Measurements from ENCODE around the gene AAK1. TPM values are rescaled to one million over a fixed set of nuclear protein-coding genes. Genes with fewer than 3 reads are reported as not detected.
A peak's percentile ranks its signal among the peaks of the same experiment; 100 is the strongest.
"Not testable (repeated sequence)": the region's sequence is repeated elsewhere in the genome, so short reads cannot be mapped to it uniquely, and the experiment has no call there.

Gene AAK1
- total RNA-seq, 2 experiments from 2014 or later = 119 to 121 TPM

DNA sequence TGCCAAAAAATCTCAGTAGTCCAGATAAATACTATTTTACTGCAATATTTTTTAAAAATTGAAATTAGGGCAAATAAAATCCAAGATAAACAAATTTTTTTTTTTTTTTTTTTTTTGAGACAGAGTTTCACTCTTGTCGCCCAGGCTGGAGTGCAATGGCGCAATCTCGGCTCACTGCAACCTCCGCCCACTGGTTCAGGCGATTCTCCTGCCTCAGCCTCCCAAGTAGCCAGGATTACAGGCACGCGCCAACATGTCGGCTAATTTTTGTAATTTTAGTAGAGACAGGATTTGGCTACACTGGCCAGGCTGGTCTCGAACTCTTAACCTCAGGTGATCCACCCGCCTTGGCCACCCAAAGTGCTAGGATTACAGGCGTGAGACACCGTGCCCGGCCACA lies 68.2 kb downstream of the AAK1 start:
- CTCF ChIA-PET = not testable (repeated sequence)

DNA sequence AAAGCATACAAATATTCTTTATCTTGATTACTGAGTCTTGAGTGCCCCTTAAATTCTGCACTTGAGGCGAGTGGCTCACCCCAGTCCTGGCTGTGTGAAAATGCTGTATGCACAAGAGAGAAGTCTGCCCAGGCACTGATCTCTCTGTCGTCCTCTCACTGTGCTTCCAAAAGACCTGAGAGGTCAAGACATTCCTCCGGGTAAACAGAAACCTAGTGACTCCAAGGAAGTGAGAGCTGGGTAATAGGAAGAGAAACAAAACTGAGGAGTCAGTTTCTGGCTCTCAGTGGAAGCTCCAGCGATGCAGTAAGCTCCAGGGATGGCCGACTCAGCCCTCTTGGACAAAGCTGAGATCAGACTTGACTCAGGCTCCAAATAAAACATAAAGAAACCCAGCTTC lies 70.9 kb downstream of the AAK1 start:
- Mint-ChIP-seq H3K27ac (peak overlapping the region; percentile 62), H3K4me3 (no peak overlapping the region), H3K27me3 (no peaks in the 10 kb centered on the region), H3K36me3 (ENCODE audit: low read depth) (peaks cover 11% of the 10 kb centered on the region), H3K9me3 (no peaks in the 10 kb centered on the region), H3K4me1 (peaks cover 50% of the 10 kb centered on the region)
- DNase-seq = no peak
- CTCF ChIA-PET = interaction anchor here (0.6 to 2.3 kb wide), 7 partner anchors 8 to 206 kb away, joined by 3 to 10 read pairs (median 4); no protein-coding TSS in a partner anchor
- POLR2A ChIA-PET = interaction anchor here (0.6 kb wide), 1 partner anchor 9 kb away, joined by 9 read pairs; no protein-coding TSS in a partner anchor

More for the DNA sequence above, 68.2 kb downstream of the AAK1 start:
- H3K4me3 Mint-ChIP-seq, H3K27me3 Mint-ChIP-seq, DNase-seq, H3K9me3 Mint-ChIP-seq, POLR2A ChIA-PET, H3K27ac Mint-ChIP-seq: not testable (repeated sequence)
- peaks cover 54% of the 10 kb centered on the region for H3K4me1 Mint-ChIP-seq
- peaks cover 20% of the 10 kb centered on the region for H3K36me3 Mint-ChIP-seq (ENCODE audit: low read depth)

DNA sequence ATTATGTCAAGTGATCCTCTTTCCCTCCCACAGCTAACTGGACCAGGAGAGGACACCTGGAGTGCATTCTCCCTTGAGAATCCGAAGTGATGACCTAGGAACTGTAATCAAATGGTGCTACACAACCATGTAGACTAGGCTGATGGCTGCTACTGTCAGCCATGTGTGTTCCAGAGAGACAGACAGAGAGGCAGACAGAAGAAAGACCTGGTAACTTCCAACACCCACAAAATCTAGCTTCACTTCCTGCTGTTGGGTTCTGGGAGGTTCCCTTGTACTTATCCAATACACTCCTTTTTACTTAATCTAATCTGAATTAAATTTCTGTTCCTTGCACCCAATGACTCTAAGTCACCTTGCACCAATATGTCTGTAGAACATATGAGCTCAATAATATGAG lies 72.3 kb downstream of the AAK1 start:
- Mint-ChIP-seq H3K4me1 (peaks cover 54% of the 10 kb centered on the region), H3K9me3 (no peaks in the 10 kb centered on the region), H3K4me3 (no peak overlapping the region), H3K27ac (no peak overlapping the region), H3K27me3 (no peaks in the 10 kb centered on the region), H3K36me3 (ENCODE audit: low read depth) (peaks cover 11% of the 10 kb centered on the region)
- POLR2A ChIA-PET = no interaction called here
- CTCF ChIA-PET = interaction anchor here (0.6 to 3.6 kb wide), 5 partner anchors 10 to 116 kb away, joined by 3 to 20 read pairs (median 3); no protein-coding TSS in a partner anchor
- no peak for DNase-seq

DNA sequence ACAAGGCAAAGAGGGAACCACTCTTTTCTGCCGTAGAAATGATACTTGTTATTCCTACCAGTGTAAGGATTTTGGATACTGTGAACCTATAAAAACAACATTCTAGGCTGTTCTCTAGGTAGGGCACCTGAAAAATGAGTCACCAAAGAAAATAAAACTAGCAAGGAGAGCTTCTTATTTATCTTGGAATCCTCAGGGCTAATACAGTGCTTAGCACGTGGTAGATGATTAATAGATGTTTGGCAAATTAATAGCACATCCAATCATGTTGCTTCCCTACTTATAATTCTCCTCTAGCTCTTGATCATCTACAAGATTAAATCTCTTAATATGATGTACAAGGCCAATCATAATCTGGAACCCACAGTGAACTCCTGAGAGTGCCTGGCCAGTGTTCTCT lies 73.1 kb downstream of the AAK1 start:
- Mint-ChIP-seq H3K4me1 (peaks cover 60% of the 10 kb centered on the region), H3K9me3 (no peaks in the 10 kb centered on the region), H3K27me3 (no peaks in the 10 kb centered on the region), H3K27ac (no peak overlapping the region), H3K36me3 (ENCODE audit: low read depth) (peaks cover 13% of the 10 kb centered on the region), H3K4me3 (no peak overlapping the region)
- no peak for DNase-seq
- POLR2A ChIA-PET = no interaction called here
- CTCF ChIA-PET = interaction anchor here (0.5 to 3.6 kb wide), 2 partner anchors 11 to 36 kb away, joined by 3 to 20 read pairs; no protein-coding TSS in a partner anchor

DNA sequence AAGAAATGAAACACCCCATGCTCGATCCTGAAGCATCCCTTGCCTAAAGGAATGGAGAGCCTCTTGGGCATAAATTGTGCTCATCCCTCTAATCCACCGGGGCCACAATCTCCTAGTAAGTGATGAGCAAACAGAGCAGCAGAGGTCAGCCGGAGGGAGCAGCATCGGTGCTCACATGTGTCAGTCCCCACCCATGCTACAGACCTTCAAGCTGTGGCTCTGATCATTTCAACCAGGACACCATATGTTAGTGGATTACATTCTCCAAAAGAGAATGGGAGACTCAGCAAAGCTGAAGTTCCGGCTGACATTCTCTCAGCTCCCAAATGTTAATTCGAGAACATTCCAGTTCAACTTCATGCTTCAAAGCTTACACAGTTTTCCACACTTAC lies 75.6 kb downstream of the AAK1 start:
- H3K27me3 Mint-ChIP-seq = no peaks in the 10 kb centered on the region
- H3K4me1 Mint-ChIP-seq = peaks cover 72% of the 10 kb centered on the region
- H3K9me3 Mint-ChIP-seq = no peaks in the 10 kb centered on the region
- no peak overlapping the region for H3K27ac Mint-ChIP-seq
- peaks cover 14% of the 10 kb centered on the region for H3K36me3 Mint-ChIP-seq (ENCODE audit: low read depth)
- DNase-seq = no peak
- POLR2A ChIA-PET = no interaction called here
- CTCF ChIA-PET = no interaction called here
- no peak overlapping the region for H3K4me3 Mint-ChIP-seq

DNA sequence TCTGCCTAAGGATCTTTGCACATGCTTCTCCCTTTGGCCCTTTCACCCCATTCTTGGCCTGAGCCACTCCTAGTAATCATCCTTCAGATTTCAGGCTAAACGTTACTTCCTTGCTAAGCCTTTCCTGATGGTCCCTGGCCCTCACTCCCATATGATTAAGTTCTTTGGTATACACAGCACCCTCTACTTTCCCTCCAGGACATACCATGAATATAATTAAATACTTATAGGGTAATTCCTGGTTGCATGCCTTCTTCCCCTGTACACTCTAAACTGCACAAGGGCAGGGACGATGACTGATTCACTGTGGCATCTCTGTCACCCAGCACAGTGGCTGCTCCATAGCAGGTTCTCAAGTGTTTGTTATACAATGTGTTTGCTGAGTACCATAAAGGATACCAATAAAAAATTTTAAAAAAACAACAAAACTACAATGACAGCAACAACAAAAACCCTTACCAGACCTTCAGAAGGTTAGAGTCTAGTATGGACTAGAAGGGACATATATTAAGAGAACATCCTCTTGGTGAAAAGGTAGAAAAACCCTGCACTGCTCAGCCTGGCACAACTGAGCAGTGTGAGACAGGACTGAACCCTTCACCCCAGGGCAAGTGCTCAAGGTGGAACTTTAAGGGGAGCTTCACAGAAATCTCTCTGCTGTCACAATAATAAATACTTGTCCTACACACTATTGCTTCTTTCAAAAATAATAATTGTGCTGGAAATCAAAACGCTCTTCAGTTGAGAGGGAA lies 76.2 kb downstream of the AAK1 start:
- ChIA-PET POLR2A (interaction anchor here (0.7 kb wide), 1 partner anchor 32 kb away, joined by 3 read pairs; no protein-coding TSS in a partner anchor), CTCF (interaction anchor here (1.1 to 2.4 kb wide), 7 partner anchors 52 to 157 kb away, joined by 3 to 9 read pairs (median 5); no protein-coding TSS in a partner anchor)
- Mint-ChIP-seq H3K9me3 (no peaks in the 10 kb centered on the region), H3K4me1 (peaks cover 69% of the 10 kb centered on the region), H3K4me3 (no peak overlapping the region), H3K36me3 (ENCODE audit: low read depth) (peaks cover 14% of the 10 kb centered on the region), H3K27ac (no peak overlapping the region), H3K27me3 (no peaks in the 10 kb centered on the region)
- DNase-seq = no peak

DNA sequence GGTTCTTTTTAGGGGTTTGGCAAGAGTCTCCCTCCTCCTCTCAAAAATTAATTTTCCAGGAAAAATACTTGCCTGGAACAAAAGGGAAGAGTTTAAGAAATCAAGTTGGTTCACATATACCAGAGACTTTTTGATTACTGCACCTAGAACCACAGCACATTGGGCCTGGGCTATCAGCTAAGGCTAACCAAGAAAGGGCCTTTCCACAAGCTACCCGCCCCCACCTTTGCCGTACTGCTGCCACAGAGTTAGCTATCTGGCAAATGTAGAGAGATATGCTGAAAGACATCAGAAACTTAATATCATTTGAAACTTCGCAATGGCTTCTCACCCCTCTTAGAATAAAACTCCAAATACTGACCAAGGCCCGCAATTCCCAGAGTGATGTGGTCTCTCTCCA lies 76.9 kb downstream of the AAK1 start:
- Mint-ChIP-seq H3K4me3 (no peak overlapping the region), H3K27me3 (no peaks in the 10 kb centered on the region)
- CTCF ChIA-PET = interaction anchor here (1.1 to 2.4 kb wide), 11 partner anchors 10 to 158 kb away, joined by 3 to 10 read pairs (median 5); no protein-coding TSS in a partner anchor

DNA sequence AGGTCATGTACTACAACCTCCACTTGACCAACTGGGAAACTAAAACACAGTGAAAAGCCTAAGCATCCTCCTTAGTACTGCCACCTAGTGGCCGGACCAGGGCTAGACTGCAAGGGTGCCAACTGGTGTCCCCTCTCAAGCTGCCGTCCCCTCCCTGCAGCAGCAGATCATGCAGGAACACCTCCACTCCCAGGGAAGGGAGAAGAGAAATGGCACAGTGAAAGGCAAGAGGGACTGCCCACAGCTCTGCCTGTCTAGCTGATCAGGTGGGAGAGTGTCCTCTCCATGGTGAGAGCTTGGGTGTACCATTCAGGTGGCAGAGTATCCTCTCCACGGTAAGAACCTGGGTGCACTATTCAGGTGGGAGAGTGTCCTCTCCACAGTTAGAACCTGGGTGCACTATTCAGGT lies 78.1 kb downstream of the AAK1 start:
- peaks cover 65% of the 10 kb centered on the region for H3K4me1 Mint-ChIP-seq

More for the DNA sequence above, 76.9 kb downstream of the AAK1 start:
- Mint-ChIP-seq H3K9me3 (no peaks in the 10 kb centered on the region), H3K4me1 (peaks cover 70% of the 10 kb centered on the region), H3K27ac (no peak overlapping the region), H3K36me3 (ENCODE audit: low read depth) (peaks cover 14% of the 10 kb centered on the region)
- DNase-seq = no peak
- POLR2A ChIA-PET = interaction anchor here (0.7 to 1.0 kb wide), 2 partner anchors 20 to 31 kb away, joined by 3 read pairs; no protein-coding TSS in a partner anchor

DNA sequence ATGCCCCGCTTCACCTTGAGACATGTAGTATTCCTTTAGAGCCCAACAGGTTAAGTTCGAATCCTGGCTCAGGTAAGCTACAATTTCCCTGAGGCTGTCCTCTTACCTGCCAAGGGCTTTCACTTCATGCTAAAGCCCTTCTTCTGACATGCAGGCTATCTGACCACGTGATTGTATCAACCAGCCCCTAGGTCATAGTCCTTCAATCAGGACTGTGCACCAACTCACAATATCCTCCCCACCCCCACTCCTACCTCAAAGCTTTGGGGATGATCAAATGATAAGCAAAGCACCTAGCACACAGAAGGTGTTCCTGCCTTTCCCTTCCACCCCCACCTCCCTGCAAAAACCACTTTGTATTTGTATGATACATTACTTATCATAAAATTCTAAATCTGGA lies 78.9 kb downstream of the AAK1 start:
- POLR2A ChIA-PET = interaction anchor here (0.6 kb wide), 1 partner anchor 72 kb away, joined by 3 read pairs; no protein-coding TSS in a partner anchor
- DNase-seq = peak; percentile 17
- Mint-ChIP-seq H3K9me3 (no peaks in the 10 kb centered on the region), H3K27me3 (no peaks in the 10 kb centered on the region), H3K4me3 (no peak overlapping the region), H3K4me1 (peaks cover 66% of the 10 kb centered on the region), H3K27ac (peak overlapping the region; percentile 22), H3K36me3 (ENCODE audit: low read depth) (peaks cover 13% of the 10 kb centered on the region)
- CTCF ChIA-PET = interaction anchor here (0.6 to 2.4 kb wide), 20 partner anchors 8 to 186 kb away, joined by 3 to 10 read pairs (median 4); partner anchors contain the start of gene NFU1

More for the DNA sequence above, 78.1 kb downstream of the AAK1 start:
- Mint-ChIP-seq H3K9me3 (no peaks in the 10 kb centered on the region), H3K36me3 (ENCODE audit: low read depth) (peaks cover 13% of the 10 kb centered on the region), H3K27me3 (no peaks in the 10 kb centered on the region), H3K27ac (no peak overlapping the region), H3K4me3 (no peak overlapping the region)
- ChIA-PET POLR2A (no interaction called here), CTCF (interaction anchor here (0.6 to 2.4 kb wide), 33 partner anchors 8 to 763 kb away, joined by 3 to 10 read pairs (median 4); partner anchors contain the start of gene NFU1)
- DNase-seq = peak; percentile 74

DNA sequence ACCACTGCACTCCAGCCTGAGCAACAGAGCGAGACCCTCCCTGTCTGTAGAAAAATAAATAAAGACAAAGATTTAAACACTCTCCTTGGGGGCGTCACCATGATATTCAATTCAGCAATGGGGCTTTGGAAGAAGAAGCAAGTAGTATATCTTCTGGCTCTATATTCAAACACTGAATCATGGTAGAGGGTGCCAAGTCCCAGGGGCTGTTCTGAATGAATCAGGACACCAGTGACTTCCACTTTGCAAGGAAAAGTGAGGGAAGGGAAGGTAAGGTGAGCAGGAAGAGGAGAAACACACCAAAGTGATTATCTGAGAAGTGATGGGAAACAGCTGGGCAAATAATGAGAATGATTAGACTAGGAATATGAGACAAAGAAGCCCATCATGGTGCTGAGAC lies 80.5 kb downstream of the AAK1 start:
- ChIA-PET CTCF (interaction anchor here (2.1 to 2.2 kb wide), 2 partner anchors 8 to 153 kb away, joined by 6 to 9 read pairs; no protein-coding TSS in a partner anchor), POLR2A (no interaction called here)
- Mint-ChIP-seq H3K4me3 (no peak overlapping the region), H3K36me3 (ENCODE audit: low read depth) (peaks cover 9% of the 10 kb centered on the region), H3K4me1 (peaks cover 61% of the 10 kb centered on the region), H3K27ac (peak overlapping the region; percentile 74), H3K9me3 (no peaks in the 10 kb centered on the region), H3K27me3 (no peaks in the 10 kb centered on the region)
- DNase-seq = no peak

DNA sequence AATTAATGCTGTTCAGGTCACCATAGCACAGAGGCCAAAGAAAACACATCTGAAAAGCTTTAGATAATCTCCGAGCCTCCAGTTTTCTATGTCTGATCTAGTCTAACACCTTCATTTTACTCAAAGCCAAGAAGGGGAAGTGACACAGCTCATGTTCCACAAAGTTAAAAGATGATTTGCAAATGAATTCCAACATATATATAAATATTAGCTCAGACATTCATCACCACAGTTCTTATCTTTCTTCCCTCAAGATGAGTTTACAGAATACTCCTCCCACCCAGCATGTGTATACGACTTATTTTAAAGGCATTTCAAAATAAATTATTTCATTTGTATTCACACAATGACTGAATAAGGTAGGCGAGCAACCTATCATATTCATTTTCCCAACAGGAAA lies 82.4 kb downstream of the AAK1 start:
- Mint-ChIP-seq H3K9me3 (no peaks in the 10 kb centered on the region), H3K4me3 (no peak overlapping the region), H3K27me3 (no peaks in the 10 kb centered on the region), H3K4me1 (peaks cover 56% of the 10 kb centered on the region), H3K27ac (no peak overlapping the region), H3K36me3 (ENCODE audit: low read depth) (peaks cover 18% of the 10 kb centered on the region)
- ChIA-PET CTCF (interaction anchor here (0.8 to 1.2 kb wide), 4 partner anchors 12 to 164 kb away, joined by 3 to 4 read pairs (median 3); no protein-coding TSS in a partner anchor), POLR2A (no interaction called here)
- DNase-seq = no peak

DNA sequence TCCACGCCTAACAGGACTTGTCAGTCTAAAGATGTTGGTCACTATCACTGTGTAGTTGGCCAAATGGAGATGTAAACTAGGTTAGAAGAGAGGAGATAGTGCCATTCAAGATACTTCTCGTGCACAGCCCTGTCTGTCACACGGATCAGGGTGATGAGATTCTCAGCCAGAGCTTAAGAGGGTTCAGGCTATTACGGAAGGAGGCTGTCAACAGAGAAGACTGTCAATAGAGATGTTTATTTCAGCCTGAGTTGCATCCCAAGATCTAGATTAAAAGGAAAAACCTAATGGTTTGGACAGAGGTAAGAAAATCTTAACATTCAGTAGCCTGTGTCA lies 83.4 kb downstream of the AAK1 start:
- Mint-ChIP-seq H3K36me3 (ENCODE audit: low read depth) (peaks cover 21% of the 10 kb centered on the region), H3K4me1 (peaks cover 55% of the 10 kb centered on the region), H3K27ac (no peak overlapping the region), H3K27me3 (no peaks in the 10 kb centered on the region), H3K4me3 (no peak overlapping the region), H3K9me3 (no peaks in the 10 kb centered on the region)
- POLR2A ChIA-PET = no interaction called here
- CTCF ChIA-PET = interaction anchor here (1.2 kb wide), 2 partner anchors 23 to 27 kb away, joined by 3 to 4 read pairs; no protein-coding TSS in a partner anchor
- DNase-seq = no peak

DNA sequence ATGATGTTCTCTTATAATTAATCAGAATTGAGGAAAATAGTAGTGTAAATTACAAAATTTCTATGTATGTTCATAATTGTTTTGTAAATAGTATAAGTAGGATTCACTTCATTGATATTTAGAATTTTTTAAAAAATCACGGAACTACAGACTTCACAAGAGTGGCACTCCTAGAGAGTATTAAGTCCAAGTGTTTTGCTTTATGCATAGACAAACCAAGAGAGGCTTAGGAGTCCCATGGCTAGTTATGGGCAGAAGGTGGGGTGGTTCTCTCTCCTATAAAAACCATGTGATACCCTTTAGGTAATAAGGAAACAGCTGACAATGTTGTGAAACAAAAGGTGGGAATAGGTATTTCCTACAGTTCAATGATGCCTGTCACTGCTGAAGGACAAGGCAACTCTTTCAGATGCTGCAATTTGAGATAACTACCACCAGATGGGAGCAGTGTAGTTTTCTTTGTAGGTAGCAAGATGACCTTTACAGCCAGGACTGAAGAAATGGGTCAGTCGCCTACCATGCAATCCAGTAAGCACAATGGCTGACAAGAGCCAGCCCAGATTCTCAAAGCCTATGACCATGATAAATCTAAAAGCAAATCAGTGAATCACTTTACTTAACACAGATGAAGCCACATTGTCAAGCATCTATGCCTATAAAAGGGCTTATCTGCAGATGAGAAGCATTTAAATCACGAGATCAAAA lies 83.9 kb downstream of the AAK1 start:
- H3K9me3 Mint-ChIP-seq = no peaks in the 10 kb centered on the region
- CTCF ChIA-PET = no interaction called here
- H3K27me3 Mint-ChIP-seq = no peaks in the 10 kb centered on the region
- H3K4me3 Mint-ChIP-seq = no peak overlapping the region
- DNase-seq = no peak
- H3K36me3 Mint-ChIP-seq (ENCODE audit: low read depth) = peaks cover 25% of the 10 kb centered on the region
- H3K27ac Mint-ChIP-seq = no peak overlapping the region
- peaks cover 55% of the 10 kb centered on the region for H3K4me1 Mint-ChIP-seq
- POLR2A ChIA-PET = no interaction called here

All from activated CD4-positive, alpha-beta T cell treated with anti-CD3 and anti-CD28 coated beads, Interleukin-2, amount 10 ng/mL, durations not matched to agents 7 days and 5 days (primary cell).